ENCODE data around the gene PRKCG. TPM values are rescaled to one million over a fixed set of nuclear protein-coding genes. Genes with fewer than 3 reads are reported as not detected.
"Not testable (repeated sequence)": the region's sequence is repeated elsewhere in the genome, so short reads cannot be mapped to it uniquely, and the experiment has no call there.

PRKCG gene
- not detected for total RNA-seq

- Histone ChIP-seq H3K9me3 (ENCODE audit: control insufficient read depth in 3 of 3, low read length in 3 of 3) (no peaks in the 10 kb centered on the region), H3K9ac (ENCODE audit: low read depth in 1 of 3, low read length in 3 of 3) (no peak within 1 kb of the TSS), H3K27ac (ENCODE audit: low read depth, low read length) (no peak within 1 kb of the TSS), H3K27me3 (ENCODE audit: control insufficient read depth in 3 of 3, insufficient read depth in 3 of 3, low read length in 3 of 3) (peaks cover 32 to 49% (median 42%) of the 10 kb centered on the region in 3 donors), H3K4me3 (ENCODE audit: low read length in 3 of 3) (peak within 1 kb of the TSS in 1 of 3 donors; percentile 22), H3K4me1 (ENCODE audit: control insufficient read depth in 3 of 3, insufficient read depth in 3 of 3, low read length in 3 of 3) (peaks cover 8 to 25% (median 11%) of the 10 kb centered on the region in 3 donors), H3K36me3 (ENCODE audit: control insufficient read depth in 3 of 3, insufficient read depth in 3 of 3, low read length in 3 of 3) (no peaks in the 10 kb centered on the region)
These were observed at the start of gene PRKCG for GRCh38 chr19:53881482-53882390. PRKCG (plus strand) TSS chr19:53882197; CDS start chr19:53882495, 298 bp downstream.

GRCh38 chr19:53832861-53833260 lies 49.1 kb upstream of the PRKCG start:
- not testable (repeated sequence) for H3K4me1 ChIP-seq (ENCODE audit: control insufficient read depth in 3 of 3, insufficient read depth in 3 of 3, low read length in 3 of 3); H3K27me3 ChIP-seq (ENCODE audit: control insufficient read depth in 3 of 3, insufficient read depth in 3 of 3, low read length in 3 of 3); H3K9ac ChIP-seq (ENCODE audit: low read depth in 1 of 3, low read length in 3 of 3); H3K27ac ChIP-seq (ENCODE audit: low read depth, low read length); H3K9me3 ChIP-seq (ENCODE audit: control insufficient read depth in 3 of 3, low read length in 3 of 3); H3K4me3 ChIP-seq (ENCODE audit: low read length in 3 of 3); H3K36me3 ChIP-seq (ENCODE audit: control insufficient read depth in 3 of 3, insufficient read depth in 3 of 3, low read length in 3 of 3)

GRCh38 chr19:53838446-53838845 lies 43.6 kb upstream of the PRKCG start:
- H3K4me1 ChIP-seq (ENCODE audit: control insufficient read depth in 3 of 3, insufficient read depth in 3 of 3, low read length in 3 of 3); H3K36me3 ChIP-seq (ENCODE audit: control insufficient read depth in 3 of 3, insufficient read depth in 3 of 3, low read length in 3 of 3); H3K9ac ChIP-seq (ENCODE audit: low read depth in 1 of 3, low read length in 3 of 3); H3K9me3 ChIP-seq (ENCODE audit: control insufficient read depth in 3 of 3, low read length in 3 of 3); H3K27ac ChIP-seq (ENCODE audit: low read depth, low read length); H3K27me3 ChIP-seq (ENCODE audit: control insufficient read depth in 3 of 3, insufficient read depth in 3 of 3, low read length in 3 of 3); H3K4me3 ChIP-seq (ENCODE audit: low read length in 3 of 3): not testable (repeated sequence)

- not testable (repeated sequence) for H3K9me3 ChIP-seq (ENCODE audit: control insufficient read depth in 3 of 3, low read length in 3 of 3); H3K27ac ChIP-seq (ENCODE audit: low read depth, low read length); H3K36me3 ChIP-seq (ENCODE audit: control insufficient read depth in 3 of 3, insufficient read depth in 3 of 3, low read length in 3 of 3); H3K27me3 ChIP-seq (ENCODE audit: control insufficient read depth in 3 of 3, insufficient read depth in 3 of 3, low read length in 3 of 3); H3K4me3 ChIP-seq (ENCODE audit: low read length in 3 of 3); H3K9ac ChIP-seq (ENCODE audit: low read depth in 1 of 3, low read length in 3 of 3); H3K4me1 ChIP-seq (ENCODE audit: control insufficient read depth in 3 of 3, insufficient read depth in 3 of 3, low read length in 3 of 3)
These were observed 41.8 kb upstream of the PRKCG start for GRCh38 chr19:53840241-53840640.

GRCh38 chr19:53840914-53841313 lies 41.1 kb upstream of the PRKCG start:
- H3K4me1 ChIP-seq (ENCODE audit: control insufficient read depth in 3 of 3, insufficient read depth in 3 of 3, low read length in 3 of 3); H3K27ac ChIP-seq (ENCODE audit: low read depth, low read length); H3K9ac ChIP-seq (ENCODE audit: low read depth in 1 of 3, low read length in 3 of 3); H3K9me3 ChIP-seq (ENCODE audit: control insufficient read depth in 3 of 3, low read length in 3 of 3); H3K27me3 ChIP-seq (ENCODE audit: control insufficient read depth in 3 of 3, insufficient read depth in 3 of 3, low read length in 3 of 3); H3K4me3 ChIP-seq (ENCODE audit: low read length in 3 of 3); H3K36me3 ChIP-seq (ENCODE audit: control insufficient read depth in 3 of 3, insufficient read depth in 3 of 3, low read length in 3 of 3): not testable (repeated sequence)

GRCh38 chr19:53844849-53845246 lies 37.1 kb upstream of the PRKCG start:
- Histone ChIP-seq H3K4me3 (ENCODE audit: low read length in 3 of 3) (no peak overlapping the region), H3K4me1 (ENCODE audit: control insufficient read depth in 3 of 3, insufficient read depth in 3 of 3, low read length in 3 of 3) (peaks cover 0 to 4% (median 0%) of the 10 kb centered on the region in 3 donors), H3K27me3 (ENCODE audit: control insufficient read depth in 3 of 3, insufficient read depth in 3 of 3, low read length in 3 of 3) (no peaks in the 10 kb centered on the region), H3K9ac (ENCODE audit: low read depth in 1 of 3, low read length in 3 of 3) (no peak overlapping the region), H3K9me3 (ENCODE audit: control insufficient read depth in 3 of 3, low read length in 3 of 3) (no peaks in the 10 kb centered on the region), H3K36me3 (ENCODE audit: control insufficient read depth in 3 of 3, insufficient read depth in 3 of 3, low read length in 3 of 3) (no peaks in the 10 kb centered on the region), H3K27ac (ENCODE audit: low read depth, low read length) (no peak overlapping the region)

GRCh38 chr19:53847555-53847954 lies 34.4 kb upstream of the PRKCG start:
- H3K4me3 ChIP-seq (ENCODE audit: low read length in 3 of 3) = no peak overlapping the region
- H3K9ac ChIP-seq (ENCODE audit: low read depth in 1 of 3, low read length in 3 of 3) = no peak overlapping the region
- H3K27me3 ChIP-seq (ENCODE audit: control insufficient read depth in 3 of 3, insufficient read depth in 3 of 3, low read length in 3 of 3) = no peaks in the 10 kb centered on the region
- H3K9me3 ChIP-seq (ENCODE audit: control insufficient read depth in 3 of 3, low read length in 3 of 3) = no peaks in the 10 kb centered on the region
- no peaks in the 10 kb centered on the region for H3K36me3 ChIP-seq (ENCODE audit: control insufficient read depth in 3 of 3, insufficient read depth in 3 of 3, low read length in 3 of 3)
- H3K4me1 ChIP-seq (ENCODE audit: control insufficient read depth in 3 of 3, insufficient read depth in 3 of 3, low read length in 3 of 3) = peaks cover 0 to 4% (median 2%) of the 10 kb centered on the region in 3 donors
- H3K27ac ChIP-seq (ENCODE audit: low read depth, low read length) = no peak overlapping the region

GRCh38 chr19:53849237-53849676 lies 32.7 kb upstream of the PRKCG start:
- H3K27me3 ChIP-seq (ENCODE audit: control insufficient read depth in 3 of 3, insufficient read depth in 3 of 3, low read length in 3 of 3) = no peaks in the 10 kb centered on the region
- no peaks in the 10 kb centered on the region for H3K9me3 ChIP-seq (ENCODE audit: control insufficient read depth in 3 of 3, low read length in 3 of 3)
- no peak overlapping the region for H3K9ac ChIP-seq (ENCODE audit: low read depth in 1 of 3, low read length in 3 of 3)
- H3K4me1 ChIP-seq (ENCODE audit: control insufficient read depth in 3 of 3, insufficient read depth in 3 of 3, low read length in 3 of 3) = peaks cover 0 to 4% (median 2%) of the 10 kb centered on the region in 3 donors
- peak overlapping the region in 1 of 3 donors; percentile 49 for H3K4me3 ChIP-seq (ENCODE audit: low read length in 3 of 3)
- H3K36me3 ChIP-seq (ENCODE audit: control insufficient read depth in 3 of 3, insufficient read depth in 3 of 3, low read length in 3 of 3) = no peaks in the 10 kb centered on the region
- peak overlapping the region; percentile 64 for H3K27ac ChIP-seq (ENCODE audit: low read depth, low read length)

- H3K36me3 ChIP-seq (ENCODE audit: control insufficient read depth in 3 of 3, insufficient read depth in 3 of 3, low read length in 3 of 3) = no peaks in the 10 kb centered on the region
- H3K4me3 ChIP-seq (ENCODE audit: low read length in 3 of 3) = no peak overlapping the region
- H3K27me3 ChIP-seq (ENCODE audit: control insufficient read depth in 3 of 3, insufficient read depth in 3 of 3, low read length in 3 of 3) = no peaks in the 10 kb centered on the region
- peaks cover 0 to 4% (median 2%) of the 10 kb centered on the region in 3 donors for H3K4me1 ChIP-seq (ENCODE audit: control insufficient read depth in 3 of 3, insufficient read depth in 3 of 3, low read length in 3 of 3)
- no peak overlapping the region for H3K9ac ChIP-seq (ENCODE audit: low read depth in 1 of 3, low read length in 3 of 3)
- no peak overlapping the region for H3K27ac ChIP-seq (ENCODE audit: low read depth, low read length)
- H3K9me3 ChIP-seq (ENCODE audit: control insufficient read depth in 3 of 3, low read length in 3 of 3) = no peaks in the 10 kb centered on the region
These were observed 28.3 kb upstream of the PRKCG start for GRCh38 chr19:53853707-53854106.

GRCh38 chr19:53864308-53864836 lies 17.6 kb upstream of the PRKCG start:
- Histone ChIP-seq H3K4me1 (ENCODE audit: control insufficient read depth in 3 of 3, insufficient read depth in 3 of 3, low read length in 3 of 3) (peaks cover 3 to 9% (median 7%) of the 10 kb centered on the region in 3 donors), H3K4me3 (ENCODE audit: low read length in 3 of 3) (no peak overlapping the region), H3K36me3 (ENCODE audit: control insufficient read depth in 3 of 3, insufficient read depth in 3 of 3, low read length in 3 of 3) (no peaks in the 10 kb centered on the region), H3K27ac (ENCODE audit: low read depth, low read length) (no peak overlapping the region), H3K27me3 (ENCODE audit: control insufficient read depth in 3 of 3, insufficient read depth in 3 of 3, low read length in 3 of 3) (peaks cover 0 to 16% (median 4%) of the 10 kb centered on the region in 3 donors), H3K9me3 (ENCODE audit: control insufficient read depth in 3 of 3, low read length in 3 of 3) (no peaks in the 10 kb centered on the region), H3K9ac (ENCODE audit: low read depth in 1 of 3, low read length in 3 of 3) (no peak overlapping the region)

All from skeletal muscle tissue (tissue), 4 donors.